HG03066 (cell line): ENCODE results near the gene HLA-E.
"Not testable (repeated sequence)": the region's sequence is repeated elsewhere in the genome, so short reads cannot be mapped to it uniquely, and the experiment has no call there.

Experiments
- ATAC-seq: cut with Tn5 transposase; IDR thresholded peaks from one replicate; pipeline ENCODE4 v1.9.1; 2021; ENCODE audit warnings: low read depth; ENCODE audit not compliant: unreplicated experiment

The HLA-E gene

GRCh38 chr6:30480536-30481156 lies 8.7 kb upstream of the HLA-E start:
- ATAC-seq = no peak

GRCh38 chr6:30481211-30481964 lies 7.9 kb upstream of the HLA-E start:
- no peak for ATAC-seq

- not testable (repeated sequence) for ATAC-seq
Observed at GRCh38 chr6:30481965-30482644, 7.2 kb upstream of the HLA-E start.

GRCh38 chr6:30483677-30484279 lies 5.5 kb upstream of the HLA-E start:
- no peak for ATAC-seq

GRCh38 chr6:30485236-30485635 lies 4.1 kb upstream of the HLA-E start:
- ATAC-seq = no peak

GRCh38 chr6:30487926-30488325 lies 1.4 kb upstream of the HLA-E start:
- no peak for ATAC-seq

- ATAC-seq = not testable (repeated sequence)
Observed at GRCh38 chr6:30488697-30489080, 620 bp upstream of the HLA-E start.

GRCh38 chr6:30490026-30490876 lies 942 bp downstream of the HLA-E start:
- peak; percentile 43 for ATAC-seq

- ATAC-seq = not testable (repeated sequence)
Observed at GRCh38 chr6:30491291-30491953, 2.1 kb downstream of the HLA-E start.

- no peak for ATAC-seq
Observed at GRCh38 chr6:30491991-30492952, 3.0 kb downstream of the HLA-E start.

GRCh38 chr6:30493643-30494250 lies 4.4 kb downstream of the HLA-E start:
- ATAC-seq = no peak

- no peak for ATAC-seq
Observed at GRCh38 chr6:30494291-30494861, 5.1 kb downstream of the HLA-E start.

GRCh38 chr6:30495060-30495459 lies 5.8 kb downstream of the HLA-E start:
- ATAC-seq = not testable (repeated sequence)

GRCh38 chr6:30495993-30496392 lies 6.7 kb downstream of the HLA-E start:
- ATAC-seq = no peak

GRCh38 chr6:30497261-30497599 lies 7.9 kb downstream of the HLA-E start:
- ATAC-seq = not testable (repeated sequence)

GRCh38 chr6:30497714-30498113 lies 8.4 kb downstream of the HLA-E start:
- no peak for ATAC-seq

- ATAC-seq = not testable (repeated sequence)
Observed at GRCh38 chr6:30498705-30499104, 9.4 kb downstream of the HLA-E start.
